GM21529 (cell line): ENCODE measurements around the gene VPS26A.
A peak's percentile ranks its signal among the peaks of the same experiment; 100 is the strongest.
"Not testable (repeated sequence)": the region's sequence is repeated elsewhere in the genome, so short reads cannot be mapped to it uniquely, and the experiment has no call there.

ENCODE experiments used
- ATAC-seq: cut with Tn5 transposase; IDR thresholded peaks from one replicate; pipeline ENCODE4 v1.9.1; 2021; ENCODE audit not compliant: unreplicated experiment

The VPS26A gene

GRCh38 chr10:69102440-69102839, 21.5 kb upstream of the VPS26A start:
- ATAC-seq, result no peak

GRCh38 chr10:69103784-69104183, 20.2 kb upstream of the VPS26A start:
- no peak for ATAC-seq

- ATAC-seq, result no peak
These were observed 18.8 kb upstream of the VPS26A start for GRCh38 chr10:69104994-69105790.

GRCh38 chr10:69107176-69107490, 16.8 kb upstream of the VPS26A start:
- no peak for ATAC-seq

GRCh38 chr10:69107699-69108098, 16.3 kb upstream of the VPS26A start:
- ATAC-seq, result no peak

GRCh38 chr10:69119896-69120295, 4.1 kb upstream of the VPS26A start:
- ATAC-seq, result no peak

GRCh38 chr10:69123306-69123746, 652 bp upstream of the VPS26A start:
- peak; percentile 35 for ATAC-seq

- ATAC-seq, result peak; percentile 29
These were observed 738 bp downstream of the VPS26A start for GRCh38 chr10:69124563-69125268.

- ATAC-seq, result no peak
These were observed 1.6 kb downstream of the VPS26A start for GRCh38 chr10:69125554-69125953.

GRCh38 chr10:69130251-69130650, 6.3 kb downstream of the VPS26A start:
- no peak for ATAC-seq

- ATAC-seq, result no peak
These were observed 16.0 kb downstream of the VPS26A start for GRCh38 chr10:69139961-69140360.

- ATAC-seq, result no peak
These were observed 17.3 kb downstream of the VPS26A start for GRCh38 chr10:69141304-69141703.

- not testable (repeated sequence) for ATAC-seq
These were observed 18.1 kb downstream of the VPS26A start for GRCh38 chr10:69142074-69142473.

- no peak for ATAC-seq
These were observed 19.0 kb downstream of the VPS26A start for GRCh38 chr10:69142983-69143382.

- no peak for ATAC-seq
These were observed 21.4 kb downstream of the VPS26A start for GRCh38 chr10:69145329-69145728.

GRCh38 chr10:69145864-69146263, 21.9 kb downstream of the VPS26A start:
- ATAC-seq, result no peak

- no peak for ATAC-seq
These were observed 22.8 kb downstream of the VPS26A start for GRCh38 chr10:69146759-69147158.

GRCh38 chr10:69151984-69152383, 28.0 kb downstream of the VPS26A start:
- no peak for ATAC-seq

- ATAC-seq, result no peak
These were observed 29.2 kb downstream of the VPS26A start for GRCh38 chr10:69153227-69153626.

- ATAC-seq, result no peak
These were observed 36.8 kb downstream of the VPS26A start for GRCh38 chr10:69160809-69161241.

- no peak for ATAC-seq
These were observed 44.5 kb downstream of the VPS26A start for GRCh38 chr10:69168493-69168892.

GRCh38 chr10:69172241-69172982, 48.4 kb downstream of the VPS26A start:
- ATAC-seq, result peak; percentile 56
